Bronchial epithelial cell (primary cell): ENCODE measurements around the gene RALGAPA2. TPM values are rescaled to one million over a fixed set of nuclear protein-coding genes. Genes with fewer than 3 reads are reported as not detected.

Source experiments
- DNase-seq: peaks from one replicate; pipeline ENCODE4 v3.0.0-alpha.2; 2010; ENCODE audit warnings: low read depth
- FAIRE-seq: peaks from 2 replicates; lab custom pipeline; 2011; peaks lifted over from hg19 to GRCh38; lab: Jason Lieb, UNC
- H3K27me3 ChIP-seq: 2 replicates; pipeline ENCODE4 v1.5.1; 2011; ENCODE audit warnings: low read length; ENCODE audit not compliant: control insufficient read depth, insufficient read depth
- H3K36me3 ChIP-seq: 2 replicates; pipeline ENCODE4 v1.5.1; 2011; ENCODE audit warnings: low read length; ENCODE audit not compliant: control insufficient read depth, insufficient read depth
- H3K4me3 ChIP-seq: 2 replicates; pipeline ENCODE4 v1.5.1; 2011; ENCODE audit warnings: mild to moderate bottlenecking, low read depth, low read length, control low read depth
- total RNA-seq: library from RNA; depleted of rRNA; stranded (reverse); fragments of >200 nt; gene quantifications from 2 replicates; pipeline ENCODE4 v1.2.1, GENCODE V29; 2014
- TF ChIP-seq, protein P1 (sequence below): IDR thresholded peaks from 2 replicates; pipeline ENCODE4 v1.5.1; 2011; ENCODE audit warnings: mild to moderate bottlenecking, moderate library complexity, low read length, control low read depth, inconsistent platforms; ENCODE audit not compliant: insufficient read depth, severe bottlenecking

Gene RALGAPA2
- total RNA-seq, 1 donor from 2014 or later: 8.7 TPM

DNA sequence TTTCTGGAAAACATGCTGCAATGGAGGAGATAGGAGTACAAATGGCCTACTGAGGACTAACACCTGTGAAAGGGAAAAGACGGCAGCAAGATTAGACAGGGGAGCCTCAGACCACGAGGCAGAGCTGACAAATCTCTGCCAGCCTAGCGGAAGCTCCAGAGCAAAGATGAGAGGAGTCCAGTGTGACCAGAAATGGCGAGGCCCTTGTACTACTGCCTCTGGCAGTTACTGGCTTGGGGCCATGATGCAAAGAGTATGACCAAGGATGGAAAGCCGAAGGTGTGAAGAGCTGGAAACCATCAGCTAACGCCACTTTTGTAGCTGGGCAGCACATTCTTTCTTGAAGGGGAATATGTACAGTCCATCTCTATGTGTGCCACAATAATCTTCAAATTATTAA lies 55.4 kb downstream of the RALGAPA2 start:
- no peaks in the 10 kb centered on the region for H3K36me3 ChIP-seq
- no peaks in the 10 kb centered on the region for H3K27me3 ChIP-seq
- FAIRE-seq (no peak), DNase-seq (no peak)
- TF ChIP-seq, protein P1, sequence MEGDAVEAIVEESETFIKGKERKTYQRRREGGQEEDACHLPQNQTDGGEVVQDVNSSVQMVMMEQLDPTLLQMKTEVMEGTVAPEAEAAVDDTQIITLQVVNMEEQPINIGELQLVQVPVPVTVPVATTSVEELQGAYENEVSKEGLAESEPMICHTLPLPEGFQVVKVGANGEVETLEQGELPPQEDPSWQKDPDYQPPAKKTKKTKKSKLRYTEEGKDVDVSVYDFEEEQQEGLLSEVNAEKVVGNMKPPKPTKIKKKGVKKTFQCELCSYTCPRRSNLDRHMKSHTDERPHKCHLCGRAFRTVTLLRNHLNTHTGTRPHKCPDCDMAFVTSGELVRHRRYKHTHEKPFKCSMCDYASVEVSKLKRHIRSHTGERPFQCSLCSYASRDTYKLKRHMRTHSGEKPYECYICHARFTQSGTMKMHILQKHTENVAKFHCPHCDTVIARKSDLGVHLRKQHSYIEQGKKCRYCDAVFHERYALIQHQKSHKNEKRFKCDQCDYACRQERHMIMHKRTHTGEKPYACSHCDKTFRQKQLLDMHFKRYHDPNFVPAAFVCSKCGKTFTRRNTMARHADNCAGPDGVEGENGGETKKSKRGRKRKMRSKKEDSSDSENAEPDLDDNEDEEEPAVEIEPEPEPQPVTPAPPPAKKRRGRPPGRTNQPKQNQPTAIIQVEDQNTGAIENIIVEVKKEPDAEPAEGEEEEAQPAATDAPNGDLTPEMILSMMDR: no peak
- H3K4me3 ChIP-seq: no peak overlapping the region

DNA sequence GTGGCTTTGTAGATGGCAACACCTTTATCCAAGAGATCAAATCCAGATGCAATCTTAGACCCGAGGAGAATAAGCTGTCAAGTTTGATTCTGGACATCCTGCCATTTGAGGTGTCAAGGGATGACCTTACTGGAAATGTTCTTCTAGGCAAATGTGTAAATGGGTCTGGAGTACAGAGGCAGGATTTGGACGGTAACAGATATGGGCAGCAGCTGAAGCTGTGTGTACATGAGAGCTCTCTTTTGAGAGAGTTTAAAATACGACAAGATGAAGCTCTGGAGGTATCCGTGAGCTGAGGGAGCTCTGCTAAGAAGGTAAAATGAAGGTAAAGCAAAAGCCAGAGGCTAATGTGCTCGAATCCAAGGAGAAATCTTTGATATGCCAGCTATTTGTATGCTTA lies 56.6 kb downstream of the RALGAPA2 start:
- Histone ChIP-seq H3K27me3 (no peaks in the 10 kb centered on the region), H3K36me3 (no peaks in the 10 kb centered on the region), H3K4me3 (no peak overlapping the region)
- TF ChIP-seq, protein P1: no peak
- DNase-seq (no peak), FAIRE-seq (no peak)

DNA sequence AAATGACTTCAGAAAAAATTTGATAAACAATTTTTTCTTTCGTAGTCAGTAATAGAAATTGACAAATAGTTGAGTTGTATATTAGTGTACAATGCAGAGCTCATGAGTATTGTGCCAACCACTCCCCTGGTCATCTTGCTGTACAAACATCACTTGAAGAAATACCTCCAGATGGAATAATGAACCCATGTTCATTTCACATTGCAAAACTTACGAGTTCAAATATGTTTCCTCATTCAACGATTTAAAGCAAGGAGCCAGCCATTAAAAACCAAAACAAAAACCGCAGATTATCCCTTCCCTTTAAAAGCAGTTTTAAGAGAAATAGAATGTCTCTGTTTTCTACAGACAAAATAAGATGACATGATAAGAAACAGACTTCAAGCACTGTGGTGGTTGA lies 62.5 kb downstream of the RALGAPA2 start:
- FAIRE-seq: no peak
- no peak for DNase-seq

DNA sequence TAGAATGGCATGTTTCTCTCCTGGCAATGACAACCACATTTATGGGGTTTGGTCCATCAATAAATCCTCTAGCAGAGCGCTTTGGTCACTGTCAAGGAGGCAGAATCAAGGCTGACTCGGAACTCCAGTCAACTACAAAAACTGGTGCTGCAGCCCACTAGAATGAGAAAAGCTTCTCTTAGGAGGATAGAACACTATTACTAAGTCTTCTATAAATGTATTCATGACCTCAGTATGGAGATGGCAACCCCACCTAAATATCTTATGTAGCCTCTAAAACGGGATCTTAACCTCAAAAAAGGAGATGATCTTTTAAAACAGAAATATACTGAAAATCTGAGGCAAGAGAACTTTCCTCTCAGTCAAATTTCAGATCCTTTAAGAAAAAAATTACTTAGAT lies 68.5 kb downstream of the RALGAPA2 start:
- DNase-seq (no peak), FAIRE-seq (no peak)
- Histone ChIP-seq H3K36me3 (peaks cover 2% of the 10 kb centered on the region), H3K4me3 (no peak overlapping the region), H3K27me3 (no peaks in the 10 kb centered on the region)
- TF ChIP-seq, protein P1: no peak

More for the DNA sequence above, 62.5 kb downstream of the RALGAPA2 start:
- no peaks in the 10 kb centered on the region for H3K36me3 ChIP-seq
- no peak overlapping the region for H3K4me3 ChIP-seq
- no peaks in the 10 kb centered on the region for H3K27me3 ChIP-seq
- TF ChIP-seq, protein P1: no peak

DNA sequence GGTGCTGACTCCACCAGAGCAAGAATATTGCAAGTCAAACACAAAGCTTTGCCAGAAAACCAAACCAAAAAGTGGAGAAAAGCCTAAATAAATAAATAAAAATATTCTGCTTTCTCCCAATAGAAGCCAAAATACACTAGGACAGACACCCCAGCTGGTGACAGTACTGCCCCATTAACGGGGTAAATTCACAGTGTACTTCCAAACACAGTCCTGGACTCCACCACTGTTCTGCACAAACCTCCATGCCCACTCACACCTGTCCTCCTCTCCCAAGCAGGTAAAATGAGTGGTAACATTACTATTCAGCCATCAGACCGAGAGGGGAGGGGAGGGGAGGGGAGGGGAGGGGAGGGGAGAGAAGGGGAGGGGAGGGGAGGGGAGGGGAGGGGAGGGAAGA lies 70.7 kb downstream of the RALGAPA2 start:
- Histone ChIP-seq H3K27me3 (no peaks in the 10 kb centered on the region), H3K36me3 (peaks cover 2% of the 10 kb centered on the region), H3K4me3 (no peak overlapping the region)
- TF ChIP-seq, protein P1: no peak
- DNase-seq (no peak), FAIRE-seq (no peak)

DNA sequence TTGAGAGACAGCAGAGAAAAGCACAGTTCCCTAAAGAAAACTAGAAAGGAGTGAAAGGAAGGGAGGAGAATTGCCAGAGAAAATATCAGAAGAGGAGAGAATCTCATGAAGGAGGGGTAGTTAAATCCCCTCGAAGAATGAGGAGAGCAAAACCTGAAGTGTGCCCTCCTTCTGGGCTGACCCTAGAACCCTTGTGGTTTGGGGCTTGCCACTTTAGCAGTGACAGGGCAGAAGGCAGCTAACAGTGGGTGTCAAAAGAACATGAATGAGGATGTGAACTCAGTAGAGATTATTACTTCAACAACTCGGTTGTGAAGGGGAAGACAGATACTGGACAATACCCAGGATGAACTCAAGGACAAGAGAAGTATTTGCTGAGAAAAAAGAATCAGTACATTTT lies 73.6 kb downstream of the RALGAPA2 start:
- FAIRE-seq: no peak
- Histone ChIP-seq H3K36me3 (peaks cover 8% of the 10 kb centered on the region), H3K4me3 (no peak overlapping the region), H3K27me3 (no peaks in the 10 kb centered on the region)
- DNase-seq: no peak
- TF ChIP-seq, protein P1: no peak
